ENCODE results near the gene RPF1.

RPF1 gene

DNA sequence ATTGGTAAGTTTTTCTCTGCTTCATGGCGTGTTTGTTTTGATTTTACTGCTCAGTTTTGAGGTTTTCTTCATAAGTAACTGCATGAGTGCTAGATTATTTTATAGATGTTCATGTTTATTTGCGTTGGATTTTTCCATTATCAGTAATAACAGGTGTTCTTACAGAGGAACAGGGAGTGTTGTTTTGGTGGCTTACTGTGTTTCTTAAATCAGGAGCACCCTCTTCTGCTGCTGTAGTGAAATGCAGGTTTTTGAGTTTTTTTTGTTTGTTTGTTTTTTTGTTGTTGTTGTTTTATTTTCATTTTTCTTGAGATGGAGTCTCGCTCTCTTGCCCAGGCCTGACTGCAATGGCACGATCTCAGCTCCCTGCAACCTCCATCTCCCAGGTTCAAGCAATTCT is 62.6 kb downstream of the RPF1 start:
- FAIRE-seq, result no peak
- DNase-seq (ENCODE audit: extremely low spot score, insufficient read length, low read depth), result no peak
